CD4-positive, alpha-beta memory T cell (primary cell): ENCODE measurements around the gene FKBP7. TPM values are rescaled to one million over a fixed set of nuclear protein-coding genes. Genes with fewer than 3 reads are reported as not detected.

Experiments used
- CTCF ChIA-PET: fragments of 350-600 bp; sonication (Branson Sonifier 250); formaldehyde crosslinking; loops from one replicate; lab custom pipeline; 2021; ENCODE audit warnings: inconsistent platforms; ENCODE audit not compliant: partially characterized antibody; lab: Charles Lee
- POLR2A ChIA-PET: fragments of 350-600 bp; sonication (Branson Sonifier 250); formaldehyde crosslinking; loops from one replicate; lab custom pipeline; 2021; ENCODE audit not compliant: partially characterized antibody; lab: Charles Lee
- DNase-seq, 5 donors: peaks; one replicate each; pipeline versions ENCODE4 v3.0.0 to v3.0.0-alpha.2; 2020 to 2022; ENCODE audit warnings: mixed read lengths in 1 of 5
- H3K27ac ChIP-seq: one replicate; pipeline ENCODE4 v1.7.0; 2013; ENCODE audit warnings: low read depth, low read length
- H3K27me3 ChIP-seq: 2 replicates; pipeline ENCODE4 v1.7.0; 2013; ENCODE audit warnings: mild to moderate bottlenecking, low read length, moderate library complexity; ENCODE audit not compliant: insufficient read depth
- H3K36me3 ChIP-seq: 2 replicates; pipeline ENCODE4 v1.7.0; 2013; ENCODE audit warnings: mild to moderate bottlenecking, low read length, moderate library complexity; ENCODE audit not compliant: insufficient read depth
- H3K4me1 ChIP-seq: 2 replicates; pipeline ENCODE4 v1.7.0; 2013; ENCODE audit warnings: mild to moderate bottlenecking, low read length, moderate library complexity; ENCODE audit not compliant: insufficient read depth
- H3K4me3 ChIP-seq, 2 donors: one replicate each; pipeline ENCODE4 v1.7.0; 2013; ENCODE audit warnings: low read length in 2 of 2, mild to moderate bottlenecking in 1 of 2
- H3K9me3 ChIP-seq, 2 donors: one replicate each; pipeline ENCODE4 v1.7.0; 2013; ENCODE audit warnings: low read length in 2 of 2, control low read depth in 1 of 2; ENCODE audit not compliant: control insufficient read depth in 1 of 2
- H3K27ac Mint-ChIP-seq, 7 donors: one replicate each; pipeline ENCODE4 v1.8.0; 2020 to 2021; ENCODE audit warnings: mixed read lengths in 7 of 7, mild to moderate bottlenecking in 6 of 7, inconsistent platforms in 3 of 7, moderate library complexity in 3 of 7
- H3K27me3 Mint-ChIP-seq, 2 donors: one replicate each; pipeline ENCODE4 v1.8.0; 2020 to 2021; ENCODE audit warnings: mixed read lengths in 2 of 2
- H3K36me3 Mint-ChIP-seq, 2 donors: one replicate each; pipeline ENCODE4 v1.8.0; 2020 to 2021; ENCODE audit warnings: mixed read lengths in 2 of 2, inconsistent platforms in 1 of 2, mild to moderate bottlenecking in 1 of 2
- H3K4me1 Mint-ChIP-seq, 4 donors: one replicate each; pipeline ENCODE4 v1.8.0; 2020 to 2021; ENCODE audit warnings: mixed read lengths in 4 of 4, mild to moderate bottlenecking in 1 of 4
- H3K4me3 Mint-ChIP-seq, 8 donors: one replicate each; pipeline ENCODE4 v1.8.0; 2020 to 2021; ENCODE audit warnings: mixed read lengths in 8 of 8, mild to moderate bottlenecking in 7 of 8, moderate library complexity in 6 of 8, inconsistent platforms in 3 of 8
- H3K9me3 Mint-ChIP-seq, 8 donors: one replicate each; pipeline ENCODE4 v1.8.0; 2020 to 2021; ENCODE audit warnings: mixed read lengths in 8 of 8, mild to moderate bottlenecking in 5 of 8, inconsistent platforms in 3 of 8, moderate library complexity in 1 of 8
- intact Hi-C: fragments of 100-400 bp; cut with micrococcal nuclease; formaldehyde crosslinking; loops from one replicate; pipeline ENCODE4 v1.15.1; 2023
- polyA plus RNA-seq, 2 donors: library from polyadenylated mRNA; unstranded; fragments of 300-500 nt; fragmentation: Illumina TruSeq; gene quantifications; one replicate each; pipeline ENCODE4 v1.2.3, GENCODE V29; 2021
- total RNA-seq, 2 experiments: library from RNA; stranded (reverse); gene quantifications; one replicate each; pipeline ENCODE4 v1.2.3, GENCODE V29; 2021

FKBP7 gene
- total and polyA plus RNA-seq, 4 experiments from 2014 or later: 0.79 to 2.2 (median 1.5) TPM

DNA sequence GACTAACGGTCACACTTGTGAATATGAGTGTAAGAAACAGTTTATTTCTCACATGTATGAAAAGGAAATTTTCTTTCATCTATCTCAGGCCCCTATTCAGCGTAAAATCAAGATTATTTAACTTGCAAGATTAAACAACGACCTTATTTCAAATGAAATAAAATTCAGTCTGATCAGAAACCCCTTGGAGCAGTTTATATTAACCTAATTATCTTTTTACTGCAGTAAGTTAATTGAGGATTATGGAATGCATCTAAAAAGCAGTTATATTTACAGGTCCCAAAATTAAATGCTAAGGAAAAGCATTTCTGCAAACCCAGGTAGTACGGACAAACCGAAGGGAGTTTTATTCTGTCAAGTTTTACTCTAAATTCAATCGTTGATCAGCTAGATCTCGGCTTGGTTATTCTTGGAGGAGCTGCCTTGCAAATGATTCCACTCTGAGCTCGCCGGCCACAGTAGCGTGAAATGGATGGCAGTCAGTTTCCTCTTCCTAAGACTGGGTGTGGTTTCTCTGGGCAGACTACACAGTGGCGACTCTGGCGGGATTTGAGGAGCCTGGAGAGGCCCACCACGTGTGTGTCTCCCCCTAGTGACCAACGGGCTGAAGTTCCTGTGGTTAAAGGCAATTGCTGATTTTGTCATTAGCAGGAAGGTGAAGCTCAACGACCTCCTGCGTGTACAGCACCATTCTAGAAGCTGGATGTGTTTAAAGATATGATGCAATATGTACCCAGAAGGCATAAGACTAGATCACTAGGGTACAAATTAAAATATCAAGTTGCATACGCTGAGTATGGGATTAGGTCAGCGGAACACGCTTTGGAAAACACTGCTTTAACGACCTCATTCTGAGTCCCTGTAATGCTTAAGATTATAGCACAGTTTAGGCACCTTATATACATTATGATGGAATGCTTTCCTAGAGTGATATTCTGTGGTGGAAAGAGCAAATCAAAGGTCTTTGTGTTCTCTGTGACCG lies 63.8 kb downstream of the FKBP7 start:
- H3K36me3 Mint-ChIP-seq: peaks cover 0 to 3% of the 10 kb centered on the region in 2 donors
- intact Hi-C loops: loop anchor here (1.0 kb wide), 4 partner anchors 17 to 302 kb away; partner anchors contain the start of genes FKBP7 and RBM45
- peaks cover 11 to 32% (median 19%) of the 10 kb centered on the region in 4 donors for H3K4me1 Mint-ChIP-seq
- peak overlapping the region; percentile 80 to 86 for H3K4me3 ChIP-seq
- no peaks in the 10 kb centered on the region for H3K9me3 Mint-ChIP-seq
- ChIA-PET CTCF (interaction anchor here (0.6 to 10.3 kb wide), 25 partner anchors 9 to 308 kb away, joined by 3 to 256 read pairs (median 6); partner anchors contain the start of genes PJVK, PLEKHA3, PRKRA and RBM45), POLR2A (interaction anchor here (0.6 to 3.1 kb wide), 12 partner anchors 10 to 1021 kb away, joined by 3 to 56 read pairs (median 4); partner anchors contain the start of genes PJVK, PLEKHA3 and PRKRA)
- H3K27ac ChIP-seq: peak overlapping the region; percentile 69
- H3K27me3 Mint-ChIP-seq: peaks cover 0 to 3% of the 10 kb centered on the region in 2 donors
- H3K27ac Mint-ChIP-seq: peak overlapping the region; percentile 87 to 99 (median 97)
- H3K4me1 ChIP-seq: peaks cover 15% of the 10 kb centered on the region
- no peaks in the 10 kb centered on the region for H3K9me3 ChIP-seq
- no peaks in the 10 kb centered on the region for H3K27me3 ChIP-seq
- H3K4me3 Mint-ChIP-seq: peak overlapping the region; percentile 86 to 97 (median 92)
- DNase-seq: peak; percentile 61 to 79 (median 71)
- no peaks in the 10 kb centered on the region for H3K36me3 ChIP-seq

Other genes with a start within 250 kb of the FKBP7 start
- gene PRKRA, start 27.4 kb downstream of the FKBP7 start, total RNA-seq: 10 to 100 TPM; 51.0 to 52.4 TPM
- 10 to 100 TPM; 57.1 to 83.0 TPM for gene PRKRA, start 27.4 kb downstream of the FKBP7 start, polyA plus RNA-seq
- 1 to 10 TPM; 3.6 to 4.1 TPM for gene PJVK, start 27.2 kb downstream of the FKBP7 start, total RNA-seq
- under 1 TPM; 0.23 to 0.32 TPM for gene PJVK, start 27.2 kb downstream of the FKBP7 start, polyA plus RNA-seq
- 10 to 100 TPM; 30.1 to 31.9 TPM for gene PLEKHA3, start 1.9 kb upstream of the FKBP7 start, total RNA-seq
- 10 to 100 TPM; 28.8 to 35.8 TPM for gene PLEKHA3, start 1.9 kb upstream of the FKBP7 start, polyA plus RNA-seq